NCI-H345 treated with DMSO at 0.1 percent for 48 hours (cell line): ENCODE data around the gene HSF2BP.
"Not testable (repeated sequence)": the region's sequence is repeated elsewhere in the genome, so short reads cannot be mapped to it uniquely, and the experiment has no call there.

Source experiments
- DNase-seq: peaks from one replicate; lab custom pipeline; 2025; ENCODE audit not compliant: unreplicated experiment; lab: John Stamatoyannopoulos, UW

HSF2BP gene

GRCh38 chr21:43599728-43600127 is 59.6 kb downstream of the HSF2BP start:
- DNase-seq, result no peak

GRCh38 chr21:43598416-43599120 is 60.7 kb downstream of the HSF2BP start:
- no peak for DNase-seq

GRCh38 chr21:43597540-43598250 is 61.6 kb downstream of the HSF2BP start:
- DNase-seq, result no peak

- DNase-seq, result no peak
Observed at GRCh38 chr21:43597052-43597451, 62.2 kb downstream of the HSF2BP start.

GRCh38 chr21:43596616-43597015 is 62.7 kb downstream of the HSF2BP start:
- DNase-seq, result no peak

GRCh38 chr21:43595769-43596168 is 63.5 kb downstream of the HSF2BP start:
- not testable (repeated sequence) for DNase-seq

- no peak for DNase-seq
Observed at GRCh38 chr21:43593078-43593477, 66.2 kb downstream of the HSF2BP start.

- no peak for DNase-seq
Observed at GRCh38 chr21:43591571-43591970, 67.7 kb downstream of the HSF2BP start.

GRCh38 chr21:43590194-43590593 is 69.1 kb downstream of the HSF2BP start:
- DNase-seq, result no peak

GRCh38 chr21:43588957-43589356 is 70.3 kb downstream of the HSF2BP start:
- DNase-seq, result no peak

GRCh38 chr21:43585924-43586413 is 73.3 kb downstream of the HSF2BP start:
- DNase-seq, result no peak

GRCh38 chr21:43585514-43585913 is 73.8 kb downstream of the HSF2BP start:
- no peak for DNase-seq

- DNase-seq, result peak; percentile 16
Observed at GRCh38 chr21:43581453-43581852, 77.8 kb downstream of the HSF2BP start.

- DNase-seq, result no peak
Observed at GRCh38 chr21:43578677-43579303, 80.5 kb downstream of the HSF2BP start.

- no peak for DNase-seq
Observed at GRCh38 chr21:43575473-43575844, 83.8 kb downstream of the HSF2BP start.

- DNase-seq, result no peak
Observed at GRCh38 chr21:43574741-43575472, 84.4 kb downstream of the HSF2BP start.

- no peak for DNase-seq
Observed at GRCh38 chr21:43573921-43574320, 85.4 kb downstream of the HSF2BP start.

- DNase-seq, result peak; percentile 42
Observed at GRCh38 chr21:43572446-43572845, 86.8 kb downstream of the HSF2BP start.

GRCh38 chr21:43571976-43572375 is 87.3 kb downstream of the HSF2BP start:
- DNase-seq, result no peak

- not testable (repeated sequence) for DNase-seq
Observed at GRCh38 chr21:43570195-43570594, 89.1 kb downstream of the HSF2BP start.

- DNase-seq, result not testable (repeated sequence)
Observed at GRCh38 chr21:43562451-43562850, 96.8 kb downstream of the HSF2BP start.
